Type B pancreatic cell (in vitro differentiated cells): ENCODE measurements around the gene GABPB1. TPM values are rescaled to one million over a fixed set of nuclear protein-coding genes. Genes with fewer than 3 reads are reported as not detected.

ENCODE experiments used
- DNase-seq: peaks from one replicate; pipeline ENCODE4 v3.0.0; 2021; ENCODE audit warnings: mixed read lengths; ENCODE audit not compliant: unreplicated experiment; ENCODE audit errors: extremely low spot score
- H3K27ac Mint-ChIP-seq: 2 replicates; pipeline ENCODE4 v1.8.0; 2021; ENCODE audit warnings: mild to moderate bottlenecking, mixed read lengths
- H3K27me3 Mint-ChIP-seq: 2 replicates; pipeline ENCODE4 v1.8.0; 2021; ENCODE audit warnings: mixed read lengths
- H3K36me3 Mint-ChIP-seq: 2 replicates; pipeline ENCODE4 v1.8.0; 2021; ENCODE audit warnings: mixed read lengths
- H3K4me1 Mint-ChIP-seq: one replicate; pipeline ENCODE4 v1.8.0; 2021; ENCODE audit warnings: mixed read lengths; ENCODE audit not compliant: unreplicated experiment
- H3K4me3 Mint-ChIP-seq: 2 replicates; pipeline ENCODE4 v1.8.0; 2021; ENCODE audit warnings: mild to moderate bottlenecking, mixed read lengths
- H3K9me3 Mint-ChIP-seq: 2 replicates; pipeline ENCODE4 v1.8.0; 2021; ENCODE audit warnings: mixed read lengths
- CTCF ChIP-seq: fragments of 200-600 bp; sonication (generic); conservative IDR thresholded peaks from 2 replicates; pipeline ENCODE4 v1.5.0; 2021; ENCODE audit warnings: antibody characterized with exemption, mild to moderate bottlenecking
- total RNA-seq: library from RNA; stranded (reverse); gene quantifications from 2 replicates; pipeline ENCODE4 v1.2.1, GENCODE V29; 2021; ENCODE audit warnings: low replicate concordance

The GABPB1 gene
- total RNA-seq, 1 donor from 2014 or later, result 27.8 TPM

GRCh38 chr15:50231761-50232160, 123.2 kb downstream of the GABPB1 start:
- no peak for DNase-seq
- Mint-ChIP-seq H3K36me3 (no peaks in the 10 kb centered on the region), H3K27me3 (no peaks in the 10 kb centered on the region), H3K4me3 (no peak overlapping the region), H3K4me1 (no peaks in the 10 kb centered on the region), H3K9me3 (no peaks in the 10 kb centered on the region), H3K27ac (no peak overlapping the region)
- no peak for TF ChIP-seq CTCF

GRCh38 chr15:50229336-50229735, 125.7 kb downstream of the GABPB1 start:
- TF ChIP-seq CTCF, result no peak
- no peaks in the 10 kb centered on the region for H3K4me1 Mint-ChIP-seq
- H3K9me3 Mint-ChIP-seq, result no peaks in the 10 kb centered on the region
- H3K36me3 Mint-ChIP-seq, result no peaks in the 10 kb centered on the region
- no peaks in the 10 kb centered on the region for H3K27me3 Mint-ChIP-seq
- DNase-seq, result no peak
- H3K4me3 Mint-ChIP-seq, result no peak overlapping the region
- no peak overlapping the region for H3K27ac Mint-ChIP-seq

GRCh38 chr15:50228866-50229265, 126.1 kb downstream of the GABPB1 start:
- DNase-seq, result no peak
- no peak for TF ChIP-seq CTCF
- Mint-ChIP-seq H3K27ac (no peak overlapping the region), H3K4me3 (no peak overlapping the region), H3K36me3 (no peaks in the 10 kb centered on the region), H3K27me3 (no peaks in the 10 kb centered on the region), H3K9me3 (no peaks in the 10 kb centered on the region), H3K4me1 (no peaks in the 10 kb centered on the region)

GRCh38 chr15:50227076-50227475, 127.9 kb downstream of the GABPB1 start:
- Mint-ChIP-seq H3K9me3 (no peaks in the 10 kb centered on the region), H3K4me1 (no peaks in the 10 kb centered on the region), H3K27ac (no peak overlapping the region), H3K27me3 (no peaks in the 10 kb centered on the region), H3K36me3 (no peaks in the 10 kb centered on the region), H3K4me3 (no peak overlapping the region)
- no peak for DNase-seq
- TF ChIP-seq CTCF, result no peak

- DNase-seq, result no peak
- no peaks in the 10 kb centered on the region for H3K4me1 Mint-ChIP-seq
- no peak overlapping the region for H3K4me3 Mint-ChIP-seq
- no peaks in the 10 kb centered on the region for H3K36me3 Mint-ChIP-seq
- no peak overlapping the region for H3K27ac Mint-ChIP-seq
- TF ChIP-seq CTCF, result no peak
- H3K27me3 Mint-ChIP-seq, result no peaks in the 10 kb centered on the region
- H3K9me3 Mint-ChIP-seq, result no peaks in the 10 kb centered on the region
Observed at GRCh38 chr15:50225938-50226337, 129.1 kb downstream of the GABPB1 start.

Other genes with a start within 250 kb of the GABPB1 start
- 2.2 and 10.3 TPM in 2 replicates for gene ATP8B4, start 236.0 kb downstream of the GABPB1 start, total RNA-seq
- gene SLC27A2, start 173.0 kb downstream of the GABPB1 start, total RNA-seq, result 5.9 and 12.0 TPM in 2 replicates
- gene HDC, start 89.5 kb downstream of the GABPB1 start, total RNA-seq, result 0.14 TPM in 1 of 2 replicates, not detected in the other
- 59.4 and 90.1 TPM in 2 replicates for gene USP8, start 69.2 kb upstream of the GABPB1 start, total RNA-seq
- 0.48 TPM in 1 of 2 replicates, not detected in the other for gene USP50, start 191.5 kb upstream of the GABPB1 start, total RNA-seq